HepG2 (cell line): Measurements from ENCODE around the gene MEMO1. TPM values are rescaled to one million over a fixed set of nuclear protein-coding genes. Genes with fewer than 3 reads are reported as not detected.

Source experiments
- FOXC1 ChIP-seq: sonication (generic); formaldehyde crosslinking; IDR thresholded peaks from 2 replicates; pipeline ENCODE4 v1.8.0; 2022; ENCODE audit warnings: mild to moderate bottlenecking, missing genetic modification reagents, borderline replicate concordance
- GZF1 ChIP-seq: sonication (generic); formaldehyde crosslinking; IDR thresholded peaks from 2 replicates; pipeline ENCODE4 v1.5.1; 2020; ENCODE audit warnings: mild to moderate bottlenecking, missing genetic modification reagents
- ZNF816 ChIP-seq: sonication (generic); formaldehyde crosslinking; IDR thresholded peaks from 2 replicates; pipeline ENCODE4 v1.8.0; 2022; ENCODE audit warnings: missing genetic modification reagents, mild to moderate bottlenecking, borderline replicate concordance
- polyA plus RNA-seq, 8 experiments: library from polyadenylated mRNA; depleted of rRNA in 3 of 8; stranded (reverse) in 7 of 8; unstranded in 1 of 8; fragments of >200 nt; fragmentation: Illumina TruSeq in 4 of 8; extraction: Trizol in 4 of 8; gene quantifications; 2 replicates each; pipeline versions ENCODE4 v1.2.1 to v1.2.3, GENCODE V29; 2011 to 2016; ENCODE audit warnings: low read depth in 4 of 8, missing spikeins in 1 of 8, mixed read lengths in 1 of 8; ENCODE audit not compliant: insufficient read depth in 1 of 8
- total RNA-seq, 5 experiments: library from RNA; depleted of rRNA; stranded (reverse); fragments of >200 nt; fragmentation: Illumina TruSeq; extraction: Trizol; gene quantifications; 2 replicates each; pipeline ENCODE4 v1.2.3, GENCODE V29; 2016; ENCODE audit warnings: low read depth in 1 of 5
- TF ChIP-seq, protein P1 (sequence below), 2 experiments: fragments of 450-650 bp in 1 of 2; sonication (generic) in 1 of 2; formaldehyde crosslinking in 1 of 2; IDR thresholded peaks; 2 replicates each; pipeline versions ENCODE4 v1.6.1 to v1.8.0; 2016 to 2022; ENCODE audit warnings: antibody characterized with exemption in 1 of 2, mild to moderate bottlenecking in 1 of 2, missing genetic modification reagents in 1 of 2

Gene MEMO1
- total and polyA plus RNA-seq, 2 of the 13 experiments (the other 11 are each of a cell fraction or from before 2014, with no cell fraction given), result 69.8 to 81.6 TPM

GRCh38 chr2:31865215-31865614 is 145.6 kb downstream of the MEMO1 start (continued):
- TF ChIP-seq, protein P1, sequence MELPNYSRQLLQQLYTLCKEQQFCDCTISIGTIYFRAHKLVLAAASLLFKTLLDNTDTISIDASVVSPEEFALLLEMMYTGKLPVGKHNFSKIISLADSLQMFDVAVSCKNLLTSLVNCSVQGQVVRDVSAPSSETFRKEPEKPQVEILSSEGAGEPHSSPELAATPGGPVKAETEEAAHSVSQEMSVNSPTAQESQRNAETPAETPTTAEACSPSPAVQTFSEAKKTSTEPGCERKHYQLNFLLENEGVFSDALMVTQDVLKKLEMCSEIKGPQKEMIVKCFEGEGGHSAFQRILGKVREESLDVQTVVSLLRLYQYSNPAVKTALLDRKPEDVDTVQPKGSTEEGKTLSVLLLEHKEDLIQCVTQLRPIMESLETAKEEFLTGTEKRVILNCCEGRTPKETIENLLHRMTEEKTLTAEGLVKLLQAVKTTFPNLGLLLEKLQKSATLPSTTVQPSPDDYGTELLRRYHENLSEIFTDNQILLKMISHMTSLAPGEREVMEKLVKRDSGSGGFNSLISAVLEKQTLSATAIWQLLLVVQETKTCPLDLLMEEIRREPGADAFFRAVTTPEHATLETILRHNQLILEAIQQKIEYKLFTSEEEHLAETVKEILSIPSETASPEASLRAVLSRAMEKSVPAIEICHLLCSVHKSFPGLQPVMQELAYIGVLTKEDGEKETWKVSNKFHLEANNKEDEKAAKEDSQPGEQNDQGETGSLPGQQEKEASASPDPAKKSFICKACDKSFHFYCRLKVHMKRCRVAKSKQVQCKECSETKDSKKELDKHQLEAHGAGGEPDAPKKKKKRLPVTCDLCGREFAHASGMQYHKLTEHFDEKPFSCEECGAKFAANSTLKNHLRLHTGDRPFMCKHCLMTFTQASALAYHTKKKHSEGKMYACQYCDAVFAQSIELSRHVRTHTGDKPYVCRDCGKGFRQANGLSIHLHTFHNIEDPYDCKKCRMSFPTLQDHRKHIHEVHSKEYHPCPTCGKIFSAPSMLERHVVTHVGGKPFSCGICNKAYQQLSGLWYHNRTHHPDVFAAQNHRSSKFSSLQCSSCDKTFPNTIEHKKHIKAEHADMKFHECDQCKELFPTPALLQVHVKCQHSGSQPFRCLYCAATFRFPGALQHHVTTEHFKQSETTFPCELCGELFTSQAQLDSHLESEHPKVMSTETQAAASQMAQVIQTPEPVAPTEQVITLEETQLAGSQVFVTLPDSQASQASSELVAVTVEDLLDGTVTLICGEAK (IDR thresholded peaks at IDR 0.05), result no peak
- TF ChIP-seq, protein P1 (CRISPR knock-in tag; IDR thresholded peaks at IDR 0.05), result no peak
- TF ChIP-seq FOXC1 (CRISPR knock-in tag) (no peak), GZF1 (CRISPR knock-in tag) (no peak), ZNF816 (CRISPR knock-in tag) (no peak)
